Stimulated activated CD4-positive, alpha-beta T cell treated with anti-CD3 and anti-CD28 coated beads, Interleukin-4, amount 100 ng/mL, for 4 hours (primary cell): ENCODE measurements around the gene SQSTM1.
"Not testable (repeated sequence)": the region's sequence is repeated elsewhere in the genome, so short reads cannot be mapped to it uniquely, and the experiment has no call there.

Experiments
- DNase-seq, 2 experiments: peaks; one replicate each; pipeline ENCODE4 v3.0.0-alpha.2; 2020

SQSTM1 gene

GRCh38 chr5:179858586-179859427 lies 38.1 kb downstream of the SQSTM1 start, which contains the start of gene MRNIP:
Gene MRNIP (minus strand): TSS chr5:179858817. CDS start chr5:179858796, 21 bp downstream.
- DNase-seq = peak; percentile 88 to 92

- DNase-seq = no peak
These were observed 39.6 kb downstream of the SQSTM1 start for GRCh38 chr5:179860301-179860700.

GRCh38 chr5:179862296-179862695 lies 41.6 kb downstream of the SQSTM1 start:
- DNase-seq = no peak

- no peak for DNase-seq
These were observed 42.2 kb downstream of the SQSTM1 start for GRCh38 chr5:179862891-179863290.

GRCh38 chr5:179863449-179864085 lies 42.9 kb downstream of the SQSTM1 start:
- no peak for DNase-seq

GRCh38 chr5:179864686-179865085 lies 44.0 kb downstream of the SQSTM1 start:
- no peak for DNase-seq

GRCh38 chr5:179865491-179866240 lies 45.0 kb downstream of the SQSTM1 start:
- no peak for DNase-seq

- DNase-seq = no peak
These were observed 45.8 kb downstream of the SQSTM1 start for GRCh38 chr5:179866241-179867078.

- no peak for DNase-seq
These were observed 46.4 kb downstream of the SQSTM1 start for GRCh38 chr5:179867079-179867465.

GRCh38 chr5:179867476-179867875 lies 46.8 kb downstream of the SQSTM1 start:
- no peak for DNase-seq

- DNase-seq = no peak
These were observed 47.8 kb downstream of the SQSTM1 start for GRCh38 chr5:179868541-179868940.

GRCh38 chr5:179869101-179869500 lies 48.4 kb downstream of the SQSTM1 start:
- DNase-seq = no peak

GRCh38 chr5:179869641-179870402 lies 49.1 kb downstream of the SQSTM1 start:
- DNase-seq = no peak

- DNase-seq = peak in 1 of 2 experiments; percentile 8
These were observed 49.7 kb downstream of the SQSTM1 start for GRCh38 chr5:179870403-179870903.

GRCh38 chr5:179870952-179871351 lies 50.2 kb downstream of the SQSTM1 start:
- DNase-seq = no peak

- DNase-seq = not testable (repeated sequence)
These were observed 50.8 kb downstream of the SQSTM1 start for GRCh38 chr5:179871533-179871932.

- DNase-seq = no peak
These were observed 51.5 kb downstream of the SQSTM1 start for GRCh38 chr5:179872055-179872827.

- DNase-seq = no peak
These were observed 52.3 kb downstream of the SQSTM1 start for GRCh38 chr5:179872828-179873575.

GRCh38 chr5:179873588-179874110 lies 52.9 kb downstream of the SQSTM1 start:
- DNase-seq = no peak

- no peak for DNase-seq
These were observed 53.4 kb downstream of the SQSTM1 start for GRCh38 chr5:179874136-179874535.
